GM12865 (cell line): Measurements from ENCODE around the gene CUX1.
A peak's percentile ranks its signal among the peaks of the same experiment; 100 is the strongest.

ENCODE experiments used
- DNase-seq: peaks from one replicate; pipeline ENCODE4 v3.0.0; 2010; ENCODE audit warnings: low read depth
- H3K4me3 ChIP-seq: 2 replicates; pipeline ENCODE4 v1.5.1; 2011; ENCODE audit warnings: mild to moderate bottlenecking, low read depth, low read length, control low read depth
- TF ChIP-seq, protein P1 (sequence below): IDR thresholded peaks from 2 replicates; pipeline ENCODE4 v1.5.1; 2011; ENCODE audit warnings: low read length, control low read depth, low read depth, inconsistent platforms; ENCODE audit not compliant: insufficient read depth; ENCODE audit errors: missing control alignments

The CUX1 gene

DNA sequence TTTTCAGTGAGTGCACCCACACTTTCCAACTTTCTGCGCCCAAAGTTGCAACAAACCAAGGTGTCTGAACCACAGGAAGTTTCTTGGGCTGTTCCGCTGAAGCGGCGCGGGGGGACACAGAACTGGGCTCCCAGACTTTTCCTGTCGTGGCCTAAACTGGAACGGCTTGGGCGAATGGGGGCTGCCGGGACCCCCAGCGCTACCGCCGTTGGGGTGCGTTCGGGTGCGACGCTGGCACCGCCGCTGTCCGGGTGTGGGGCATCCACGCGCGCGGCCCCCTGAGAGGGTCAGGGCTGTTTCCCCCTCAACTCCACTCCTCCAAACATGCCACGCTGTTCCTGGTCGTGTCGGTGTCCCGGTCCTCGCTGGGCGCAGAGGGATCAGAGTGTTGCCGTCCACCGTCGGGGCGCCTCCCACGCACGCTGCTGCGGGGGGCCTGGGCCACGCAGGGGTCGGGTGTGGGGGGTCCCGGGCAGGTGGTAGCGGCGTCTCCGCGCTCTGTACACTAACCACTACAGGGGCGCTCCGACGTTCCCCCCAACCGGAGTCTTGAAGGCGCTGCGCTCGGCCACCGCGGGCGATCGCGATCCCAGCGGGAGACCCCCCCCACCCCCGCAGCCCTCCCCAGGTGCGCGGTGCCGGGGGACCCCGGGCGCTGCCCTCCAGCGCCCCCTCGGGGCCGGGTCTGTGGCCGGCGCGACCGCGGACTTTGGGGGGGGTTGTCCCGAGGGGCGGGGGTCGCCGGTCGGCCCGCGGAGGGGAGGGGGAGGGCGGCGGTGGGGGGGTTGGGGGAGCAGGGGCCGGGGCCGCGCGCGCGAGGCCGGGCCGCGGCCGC lies 2.2 kb upstream of the CUX1 start:
- TF ChIP-seq, protein P1, sequence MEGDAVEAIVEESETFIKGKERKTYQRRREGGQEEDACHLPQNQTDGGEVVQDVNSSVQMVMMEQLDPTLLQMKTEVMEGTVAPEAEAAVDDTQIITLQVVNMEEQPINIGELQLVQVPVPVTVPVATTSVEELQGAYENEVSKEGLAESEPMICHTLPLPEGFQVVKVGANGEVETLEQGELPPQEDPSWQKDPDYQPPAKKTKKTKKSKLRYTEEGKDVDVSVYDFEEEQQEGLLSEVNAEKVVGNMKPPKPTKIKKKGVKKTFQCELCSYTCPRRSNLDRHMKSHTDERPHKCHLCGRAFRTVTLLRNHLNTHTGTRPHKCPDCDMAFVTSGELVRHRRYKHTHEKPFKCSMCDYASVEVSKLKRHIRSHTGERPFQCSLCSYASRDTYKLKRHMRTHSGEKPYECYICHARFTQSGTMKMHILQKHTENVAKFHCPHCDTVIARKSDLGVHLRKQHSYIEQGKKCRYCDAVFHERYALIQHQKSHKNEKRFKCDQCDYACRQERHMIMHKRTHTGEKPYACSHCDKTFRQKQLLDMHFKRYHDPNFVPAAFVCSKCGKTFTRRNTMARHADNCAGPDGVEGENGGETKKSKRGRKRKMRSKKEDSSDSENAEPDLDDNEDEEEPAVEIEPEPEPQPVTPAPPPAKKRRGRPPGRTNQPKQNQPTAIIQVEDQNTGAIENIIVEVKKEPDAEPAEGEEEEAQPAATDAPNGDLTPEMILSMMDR: peak; percentile 59
- DNase-seq: peak; percentile 53
- peak overlapping the region; percentile 56 for H3K4me3 ChIP-seq

DNA sequence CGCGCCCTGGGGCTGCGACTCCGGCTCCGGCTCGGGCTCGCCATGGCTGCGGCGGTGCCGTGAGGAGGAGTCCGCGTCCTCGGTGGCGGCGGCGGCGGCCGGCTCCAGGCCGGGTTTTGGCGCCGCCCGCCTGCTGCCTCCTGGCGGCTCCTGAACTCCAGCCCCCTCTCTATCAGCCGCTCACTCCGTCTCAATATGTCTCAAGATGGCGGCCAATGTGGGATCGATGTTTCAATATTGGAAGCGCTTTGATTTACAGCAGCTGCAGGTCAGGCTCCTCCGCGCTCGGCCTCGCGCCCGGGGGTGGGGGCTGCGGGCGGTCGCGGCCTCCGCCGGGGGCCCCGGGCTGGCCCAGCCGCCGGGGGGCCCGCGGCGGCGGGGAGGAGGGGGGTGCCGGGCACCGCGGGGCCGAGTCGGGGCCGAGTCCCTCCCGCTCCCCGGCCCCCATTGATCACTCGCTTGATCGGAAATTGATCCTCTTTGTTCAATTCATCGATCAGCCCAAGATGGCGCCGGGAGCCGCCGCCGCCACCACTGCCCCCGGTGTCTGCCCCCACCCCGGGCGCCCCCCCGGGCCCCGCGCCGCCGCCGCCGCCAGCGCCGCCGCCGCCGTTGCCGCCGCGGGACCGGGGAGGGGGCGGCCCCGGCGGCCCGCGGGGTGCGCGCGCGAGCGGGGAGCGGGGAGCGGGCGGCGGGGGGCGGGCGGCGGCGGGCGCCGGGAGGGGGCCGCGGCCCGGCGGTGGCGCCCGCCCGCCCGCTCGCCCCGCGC lies 1.4 kb upstream of the CUX1 start:
- DNase-seq: peak; percentile 93
- TF ChIP-seq, protein P1: peak; percentile 12
- H3K4me3 ChIP-seq: peak overlapping the region; percentile 40

DNA sequence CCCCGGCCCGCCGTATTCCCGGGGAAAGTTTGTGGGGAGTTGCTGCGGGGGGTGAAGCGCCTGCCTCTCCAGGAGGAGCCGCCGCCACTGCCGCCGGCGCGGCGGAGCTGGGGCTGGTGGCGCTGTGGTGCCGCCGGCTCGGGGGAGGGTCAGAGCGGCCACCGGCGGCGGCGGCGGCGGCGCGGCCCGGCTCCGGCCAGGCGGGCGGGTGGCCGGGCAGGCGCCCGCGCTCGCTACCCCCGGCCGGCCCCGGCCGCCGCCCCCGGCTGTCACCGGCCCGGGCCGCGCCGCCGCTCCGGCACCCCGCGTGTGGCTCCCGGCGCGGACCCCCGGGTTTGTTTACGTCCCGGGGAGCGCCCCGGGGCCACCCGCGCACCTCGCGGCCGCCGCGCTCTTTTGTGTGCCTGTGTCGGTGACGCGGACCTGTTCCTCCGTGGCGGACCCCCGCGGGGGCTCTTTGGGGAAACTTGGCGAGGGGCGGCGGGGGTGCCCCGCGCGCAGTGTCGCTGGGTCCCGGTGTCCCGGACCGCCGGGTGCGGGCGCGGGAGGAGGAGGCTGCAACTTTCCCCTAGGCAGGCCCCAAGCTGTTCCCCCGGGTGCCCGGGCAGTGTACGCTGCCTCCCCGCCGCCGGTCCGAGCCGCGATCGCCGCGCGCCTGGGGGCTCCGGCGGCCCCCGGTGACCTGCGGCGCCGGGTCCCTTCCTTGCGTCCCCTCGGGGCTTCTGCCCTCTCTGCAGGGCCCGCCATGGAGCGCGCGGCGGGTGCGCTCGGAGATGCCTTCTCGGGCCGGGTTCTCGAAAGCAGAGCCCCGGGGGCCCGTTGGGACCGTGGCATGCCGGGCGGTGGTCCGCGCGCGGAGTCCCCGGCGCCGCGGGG lies 593 bp upstream of the CUX1 start:
- peak; percentile 59 for DNase-seq
- peak overlapping the region; percentile 71 for H3K4me3 ChIP-seq
- TF ChIP-seq, protein P1: peak; percentile 33

DNA sequence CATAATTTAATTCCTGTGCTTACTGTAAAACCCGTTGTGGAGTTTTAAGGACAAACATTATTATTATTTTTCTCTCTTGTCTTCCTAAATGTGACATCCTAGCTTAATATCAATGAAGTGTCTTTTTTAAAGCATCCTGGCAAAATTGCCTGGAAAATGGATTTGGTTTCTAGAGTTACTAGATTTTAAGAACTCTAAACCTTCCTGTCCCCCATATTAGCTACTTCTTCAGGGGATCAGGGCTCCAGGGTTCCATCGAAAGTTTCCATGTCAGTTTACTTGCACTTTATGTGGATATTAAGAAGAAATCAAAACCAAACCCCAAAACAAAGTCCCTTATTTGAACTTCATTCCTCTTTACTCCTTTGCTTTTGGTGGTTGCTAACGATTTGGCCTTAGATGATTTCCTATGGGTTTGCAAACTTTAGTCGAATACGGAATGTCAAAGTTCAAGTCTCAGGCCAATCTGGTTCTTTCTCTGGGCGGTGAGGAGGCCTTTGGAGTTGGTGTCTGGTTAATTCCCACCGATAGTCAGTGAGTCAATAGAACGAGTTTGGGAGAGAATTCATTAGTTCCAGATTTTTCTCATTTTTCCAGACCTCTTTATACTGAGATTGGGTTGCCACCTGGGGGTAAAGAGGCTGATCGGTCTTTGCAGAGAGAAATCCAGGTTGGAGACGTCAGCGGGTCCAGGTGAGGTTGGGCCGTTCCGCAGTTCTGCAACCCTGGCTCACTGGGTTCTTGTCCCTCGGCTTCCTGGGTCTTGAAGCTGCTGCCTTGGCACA lies 1.1 kb downstream of the CUX1 start:
- no peak overlapping the region for H3K4me3 ChIP-seq
- no peak for DNase-seq
- TF ChIP-seq, protein P1: no peak

DNA sequence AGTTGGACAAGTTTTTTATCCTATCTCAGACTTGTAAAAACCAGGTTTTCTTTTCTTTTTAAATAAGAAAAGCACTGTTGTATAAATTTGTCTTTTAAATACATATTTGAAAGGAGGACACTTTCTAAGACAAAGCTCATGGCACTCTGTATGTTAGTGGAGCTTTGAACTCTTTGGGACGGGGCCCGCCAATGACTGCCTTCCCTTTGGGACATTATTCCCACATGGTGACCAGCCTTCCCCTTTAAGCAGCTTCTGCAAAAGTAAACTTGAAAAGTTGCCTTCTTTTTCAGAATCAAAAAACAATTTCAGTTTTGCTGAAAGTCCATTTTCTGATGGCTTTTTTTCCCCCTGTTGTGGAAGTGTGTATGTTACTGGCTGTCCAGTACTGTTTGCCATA lies 1.8 kb downstream of the CUX1 start:
- TF ChIP-seq, protein P1: no peak
- DNase-seq: no peak
- no peak overlapping the region for H3K4me3 ChIP-seq
